ENCODE data around the gene RASGEF1B.

The RASGEF1B gene

DNA sequence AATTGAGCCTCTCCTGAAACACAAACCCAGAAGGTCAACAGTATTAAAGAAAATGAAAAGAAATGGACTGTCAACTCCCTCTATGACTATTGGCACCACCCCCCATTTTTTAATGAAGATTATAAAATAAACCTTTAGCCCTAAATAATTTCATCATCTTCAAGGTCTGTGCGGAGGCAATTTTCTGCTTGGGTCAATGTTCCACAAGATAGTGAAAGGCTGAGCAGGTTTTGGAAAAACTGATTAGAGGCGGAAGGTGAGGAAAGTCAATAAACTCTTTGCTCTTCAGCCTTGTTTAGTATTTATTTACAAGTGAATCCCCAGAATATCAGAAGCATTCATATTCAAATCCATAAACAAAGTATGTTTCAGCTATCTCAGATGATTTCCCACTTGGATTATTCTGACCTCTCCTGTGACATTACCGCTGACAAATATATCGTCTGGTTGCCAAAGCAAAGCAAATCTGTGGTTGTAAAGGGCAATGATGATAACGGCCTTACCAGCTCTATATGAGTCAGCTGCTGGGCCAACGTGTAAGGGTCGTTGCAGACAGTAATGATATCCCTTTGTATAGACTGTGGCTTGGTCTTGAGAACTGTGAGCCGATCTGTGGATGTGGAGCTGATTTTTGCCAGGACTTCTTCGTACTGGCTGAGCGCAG is 24.0 kb downstream of the RASGEF1B start:
- Histone ChIP-seq H3K4me3 (no peak overlapping the region), H3K27ac (peak overlapping the region in 1 of 21 experiments; percentile 48)

- Histone ChIP-seq H3K27ac (peak overlapping the region in 1 of 21 experiments; percentile 48), H3K4me3 (no peak overlapping the region)
Measured at GRCh38 chr4:81446634-81447033, 25.1 kb downstream of the RASGEF1B start.

GRCh38 chr4:81445196-81445595 is 26.5 kb downstream of the RASGEF1B start:
- H3K27ac ChIP-seq, result no peak overlapping the region
- H3K4me3 ChIP-seq, result no peak overlapping the region

GRCh38 chr4:81442484-81443085 is 29.1 kb downstream of the RASGEF1B start:
- no peak overlapping the region for H3K27ac ChIP-seq
- H3K4me3 ChIP-seq, result no peak overlapping the region

DNA sequence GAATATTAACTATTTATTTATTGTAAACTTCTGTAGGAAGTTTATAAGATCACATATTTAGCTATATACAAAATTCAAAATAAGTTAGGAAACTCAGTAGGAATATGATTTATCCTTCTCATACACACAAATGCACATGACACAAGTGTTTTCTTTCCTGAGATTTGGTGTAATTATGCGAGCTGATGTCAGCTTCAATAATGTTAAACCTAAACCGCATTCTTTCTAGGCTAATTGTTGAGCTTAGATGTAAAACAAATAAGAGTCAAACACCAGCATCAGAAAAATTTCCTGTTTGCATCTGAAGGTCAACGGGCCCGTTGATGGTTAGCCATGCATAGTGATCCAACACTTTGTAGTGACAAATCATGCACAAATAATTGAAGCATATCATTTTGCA is 30.8 kb downstream of the RASGEF1B start:
- no peak overlapping the region for H3K27ac ChIP-seq
- no peak overlapping the region for H3K4me3 ChIP-seq

GRCh38 chr4:81436941-81437574 is 34.6 kb downstream of the RASGEF1B start:
- Histone ChIP-seq H3K27ac (peak overlapping the region in 5 of 21 experiments; percentile 8 to 82 (median 68)), H3K4me3 (no peak overlapping the region)

DNA sequence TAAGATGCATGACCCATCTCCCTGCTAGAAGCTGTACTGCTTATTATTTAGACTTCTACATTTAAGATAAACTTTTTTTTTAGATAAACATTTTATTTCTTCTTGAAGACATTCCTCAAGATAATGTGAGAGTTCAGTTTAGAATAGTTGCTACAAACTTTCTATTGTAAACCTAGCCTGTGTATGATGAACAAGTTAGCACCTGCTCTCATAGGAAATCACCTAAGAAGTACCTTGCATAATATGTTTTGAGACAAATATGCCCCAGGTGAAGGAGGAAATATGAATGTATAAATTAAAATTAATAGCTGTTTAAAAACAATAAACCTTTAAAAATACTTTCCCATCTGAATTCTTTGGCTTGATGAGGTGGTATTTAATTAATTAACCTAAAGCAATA is 35.6 kb downstream of the RASGEF1B start:
- peak overlapping the region in 11 of 21 experiments; percentile 8 to 82 (median 57) for H3K27ac ChIP-seq
- H3K4me3 ChIP-seq, result no peak overlapping the region

DNA sequence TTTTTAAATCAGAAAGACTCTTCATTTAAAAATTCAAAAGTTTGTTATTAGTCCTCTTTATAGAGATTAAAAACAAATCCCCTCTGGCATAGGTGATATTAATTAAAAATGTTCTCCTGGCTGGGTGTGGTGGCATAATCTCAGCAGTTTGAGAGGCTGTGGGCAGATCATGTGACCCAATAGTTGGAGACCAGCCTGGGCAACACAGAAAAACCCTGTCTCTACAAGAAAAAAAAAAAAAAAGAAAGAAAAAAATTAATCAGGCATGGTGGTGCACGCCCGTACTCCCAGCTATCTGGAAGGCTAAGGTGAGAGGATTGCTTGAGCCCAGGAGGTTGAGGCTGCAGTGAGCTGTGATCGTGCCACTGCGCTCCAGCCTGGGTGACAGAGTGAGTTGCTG is 38.9 kb downstream of the RASGEF1B start:
- peak overlapping the region in 6 of 21 experiments; percentile 7 to 59 (median 38) for H3K27ac ChIP-seq
- no peak overlapping the region for H3K4me3 ChIP-seq

- Histone ChIP-seq H3K27ac (peak overlapping the region in 8 of 21 experiments; percentile 4 to 55 (median 26)), H3K4me3 (no peak overlapping the region)
Measured at GRCh38 chr4:81431971-81432370, 39.7 kb downstream of the RASGEF1B start.

- no peak overlapping the region for H3K4me3 ChIP-seq
- peak overlapping the region in 2 of 21 experiments; percentile 23 to 47 for H3K27ac ChIP-seq
Measured at GRCh38 chr4:81429607-81430006, 42.1 kb downstream of the RASGEF1B start.

- H3K4me3 ChIP-seq, result no peak overlapping the region
- peak overlapping the region in 2 of 21 experiments; percentile 47 to 76 for H3K27ac ChIP-seq
Measured at GRCh38 chr4:81429031-81429430, 42.7 kb downstream of the RASGEF1B start.

DNA sequence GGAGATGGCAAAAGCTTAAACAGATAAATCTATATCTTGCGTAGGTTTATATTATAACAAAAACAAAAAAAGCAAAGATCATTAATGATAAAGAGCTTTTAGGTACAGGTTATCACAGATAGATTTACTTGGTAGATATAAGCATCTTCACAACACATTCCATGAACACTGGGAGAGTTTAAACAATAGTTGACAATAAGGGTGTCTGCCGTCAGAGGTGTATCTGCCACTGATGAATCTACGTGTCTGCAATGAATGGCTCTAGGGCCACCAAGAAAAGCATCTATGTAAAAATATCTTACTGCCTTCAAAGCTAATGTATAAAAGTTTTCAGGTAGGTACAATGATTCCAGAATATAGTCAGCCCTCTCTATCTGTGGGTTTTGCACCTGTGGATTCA is 43.7 kb downstream of the RASGEF1B start:
- H3K27ac ChIP-seq, result peak overlapping the region in 6 of 21 experiments; percentile 0 to 80 (median 50)
- no peak overlapping the region for H3K4me3 ChIP-seq

- peak overlapping the region in 11 of 21 experiments; percentile 0 to 80 (median 43) for H3K27ac ChIP-seq
- H3K4me3 ChIP-seq, result no peak overlapping the region
Measured at GRCh38 chr4:81427344-81427821, 44.3 kb downstream of the RASGEF1B start.

GRCh38 chr4:81426770-81427289 is 44.9 kb downstream of the RASGEF1B start:
- H3K27ac ChIP-seq, result peak overlapping the region in 9 of 21 experiments; percentile 0 to 80 (median 43)
- no peak overlapping the region for H3K4me3 ChIP-seq

DNA sequence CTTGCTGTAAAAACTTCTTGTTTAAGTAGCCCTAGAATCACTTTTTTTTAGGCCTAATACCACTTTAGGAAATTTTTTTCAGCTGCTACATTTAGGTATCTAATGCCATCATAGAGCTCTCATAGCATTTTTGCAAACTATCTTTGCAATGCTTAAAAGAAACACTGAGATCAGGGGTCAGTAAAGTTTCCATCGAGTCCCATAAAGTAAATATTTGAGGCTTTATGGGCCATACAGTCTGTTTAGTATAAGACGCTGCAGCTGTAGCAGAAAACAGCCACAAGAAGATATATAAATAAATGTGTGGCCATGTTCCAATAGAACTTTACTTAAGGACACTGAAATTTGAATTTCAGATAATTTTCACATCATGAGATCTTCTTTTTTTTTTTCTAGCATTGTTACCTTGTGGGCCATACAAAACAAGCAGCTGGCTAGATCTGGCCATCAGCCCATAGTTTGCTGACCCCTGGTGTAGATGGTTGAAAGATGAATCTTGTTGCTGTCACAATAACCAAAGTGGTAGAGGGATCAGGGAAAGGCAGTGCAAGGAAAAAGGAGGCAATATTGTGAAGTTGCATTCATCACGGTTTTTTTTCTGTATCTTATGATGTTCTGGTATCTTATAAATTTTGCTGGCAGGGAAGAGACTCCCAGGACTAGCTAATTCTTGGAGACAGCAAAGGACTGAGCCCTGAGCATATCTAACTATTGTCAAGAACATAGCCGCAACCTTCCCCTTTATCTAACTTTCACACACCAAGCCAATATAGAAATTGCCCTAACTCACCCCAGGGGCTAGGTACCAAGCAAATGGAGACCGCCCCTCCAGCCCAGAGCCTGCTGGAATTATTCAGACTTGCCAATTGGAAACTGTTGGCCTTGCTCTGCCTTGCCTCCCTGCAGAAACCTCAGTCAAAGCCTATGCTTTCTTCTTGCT is 46.6 kb downstream of the RASGEF1B start:
- H3K4me3 ChIP-seq, result no peak overlapping the region
- peak overlapping the region in 11 of 21 experiments; percentile 1 to 76 (median 33) for H3K27ac ChIP-seq

DNA sequence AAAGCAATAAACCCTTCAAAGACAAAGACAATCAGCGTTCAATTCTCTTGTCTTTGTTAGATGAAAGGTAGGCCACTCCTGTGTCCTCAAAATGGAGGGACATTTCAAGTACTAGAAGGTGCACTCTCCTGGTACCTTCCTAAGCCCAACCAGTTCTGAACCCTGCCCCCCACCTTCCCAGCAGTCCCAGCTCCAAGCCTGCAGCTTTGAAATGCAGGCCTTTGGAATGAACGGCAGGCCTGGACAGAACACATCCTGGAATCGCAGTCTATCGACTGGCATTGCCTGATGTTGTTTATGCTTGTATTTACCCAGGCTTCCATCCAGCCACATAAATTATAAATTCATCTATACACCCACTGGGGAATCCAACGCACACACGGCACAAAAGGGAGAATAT is 47.4 kb downstream of the RASGEF1B start:
- Histone ChIP-seq H3K27ac (peak overlapping the region in 12 of 21 experiments; percentile 5 to 76 (median 36)), H3K4me3 (no peak overlapping the region)

- peak overlapping the region in 8 of 21 experiments; percentile 2 to 77 (median 68) for H3K27ac ChIP-seq
Measured at GRCh38 chr4:81422595-81422994, 49.1 kb downstream of the RASGEF1B start.

DNA sequence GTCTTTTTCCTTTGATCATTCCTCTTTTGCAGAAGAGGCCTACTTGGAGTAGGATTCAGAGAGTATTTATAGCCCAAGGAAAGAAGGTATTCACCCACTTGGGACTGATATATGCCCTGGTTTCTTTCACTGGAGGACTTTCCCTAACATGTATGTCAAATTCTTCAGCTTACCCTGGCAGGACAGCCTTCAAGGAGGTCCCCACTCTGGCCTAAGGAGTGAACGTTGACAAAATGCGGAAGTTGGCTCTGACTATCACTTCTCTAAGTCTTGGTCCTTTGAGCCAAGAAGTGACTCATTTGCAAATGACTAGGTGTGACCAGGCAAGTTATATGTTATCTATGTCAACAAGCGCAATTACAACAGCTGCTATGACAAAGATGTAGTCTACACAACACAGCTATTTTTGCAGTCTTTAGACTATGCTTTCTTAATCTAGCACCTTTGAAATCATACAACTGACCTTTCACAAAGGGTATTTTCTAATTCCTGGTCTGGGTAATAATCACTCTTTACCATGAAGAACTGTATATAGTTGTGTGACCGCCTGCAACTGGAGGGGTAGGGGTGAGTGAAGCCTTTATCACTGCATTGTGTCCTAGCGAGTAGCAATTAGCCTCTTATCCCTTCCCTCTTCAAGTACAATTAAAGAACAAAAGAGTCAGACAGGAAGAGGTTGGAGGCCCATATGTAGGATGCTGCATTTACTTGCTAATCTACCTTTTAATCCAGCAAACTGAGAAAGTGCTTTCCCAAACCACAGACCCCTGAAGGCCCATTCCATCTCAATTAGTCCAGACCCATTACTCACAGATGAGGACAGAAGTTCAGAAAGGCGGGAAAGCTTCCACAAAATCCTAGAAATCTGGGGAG is 50.1 kb downstream of the RASGEF1B start:
- Histone ChIP-seq H3K27ac (peak overlapping the region in 16 of 21 experiments; percentile 6 to 77 (median 54)), H3K4me3 (no peak overlapping the region)

More at GRCh38 chr4:81422595-81422994, 49.1 kb downstream of the RASGEF1B start:
- no peak overlapping the region for H3K4me3 ChIP-seq

All from skin epidermis (tissue), 12 donors.